Muscle of leg (tissue), 11 donors: Measurements from ENCODE around the gene ARHGAP4. TPM values are rescaled to one million over a fixed set of nuclear protein-coding genes. Genes with fewer than 3 reads are reported as not detected.

ENCODE experiments used
- DNase-seq: peaks from one replicate; pipeline ENCODE4 v3.0.0; 2013
- H3K27ac ChIP-seq: one replicate; pipeline ENCODE4 v1.5.1; 2013; ENCODE audit warnings: mild to moderate bottlenecking, low read length, control low read depth
- H3K27me3 ChIP-seq: one replicate; pipeline ENCODE4 v1.6.1; 2013; ENCODE audit warnings: low read length; ENCODE audit not compliant: control insufficient read depth, insufficient read depth
- H3K36me3 ChIP-seq: one replicate; pipeline ENCODE4 v1.6.1; 2013; ENCODE audit warnings: low read length; ENCODE audit not compliant: control insufficient read depth, insufficient read depth
- H3K4me1 ChIP-seq: one replicate; pipeline ENCODE4 v1.6.1; 2013; ENCODE audit warnings: low read length; ENCODE audit not compliant: control insufficient read depth, insufficient read depth
- H3K4me3 ChIP-seq: one replicate; pipeline ENCODE4 v1.5.1; 2013; ENCODE audit warnings: low read length, control low read depth
- H3K9me3 ChIP-seq: replicated peaks from 2 replicates; pipeline ENCODE4 v1.6.1; 2013; ENCODE audit warnings: low read depth, low read length; ENCODE audit not compliant: control insufficient read depth
- WGBS: methylation state at CpG from one replicate; pipeline ENCODE4 v1.1.5; 2013; ENCODE audit warnings: missing lambda C conversion rate; ENCODE audit not compliant: insufficient coverage; 5-methylcytosine and 5-hydroxymethylcytosine counted together
- polyA plus RNA-seq, 8 donors: library from polyadenylated mRNA; unstranded; fragments of 120-200 nt; gene quantifications; one replicate each; pipeline versions ENCODE4 v1.2.1 to v1.2.3, GENCODE V29; 2013; ENCODE audit warnings: inconsistent platforms in 1 of 8, low replicate concordance in 1 of 8; ENCODE audit not compliant: insufficient read length in 8 of 8, insufficient read depth in 1 of 8
- total RNA-seq: library from RNA; stranded (reverse); fragments of 120-200 nt; gene quantifications from one replicate; pipeline ENCODE4 v1.2.4, GENCODE V29; 2013

Gene ARHGAP4
- total and polyA plus RNA-seq, 9 donors = 15.1 to 30.8 (median 20.0) TPM

DNA sequence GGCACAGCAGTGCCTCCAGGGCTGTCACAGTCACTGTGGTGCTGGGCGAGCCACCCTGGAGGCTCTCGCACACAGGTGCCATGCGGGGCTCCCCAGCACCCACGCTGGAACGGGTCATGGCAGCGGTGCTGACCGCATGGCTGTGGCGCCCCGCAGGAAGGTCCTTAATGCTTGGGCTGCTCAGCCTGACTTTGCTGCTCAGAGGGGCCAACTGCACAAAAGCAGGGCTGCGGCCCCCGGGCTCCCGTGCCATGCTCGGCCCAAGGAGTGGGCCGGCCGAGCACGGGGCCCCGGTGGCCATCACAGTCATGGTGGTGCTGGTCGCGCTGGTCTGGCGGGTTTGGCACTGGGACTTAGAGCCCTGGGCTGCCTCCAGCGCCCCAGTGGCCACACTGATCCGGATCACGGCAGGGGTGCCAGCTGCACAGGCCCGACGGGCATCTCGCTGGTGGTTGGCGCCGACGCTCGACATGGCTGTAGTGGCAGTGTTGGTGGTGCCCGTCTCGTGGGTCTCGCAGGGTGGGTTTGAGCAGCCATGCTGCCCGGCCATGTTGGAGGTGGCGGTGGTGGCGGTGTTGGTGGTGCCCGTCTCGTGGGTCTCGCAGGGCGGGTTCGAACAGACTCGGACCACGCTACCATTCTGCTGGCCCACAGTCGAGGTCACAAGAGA, 28.6 kb upstream of the ARHGAP4 start:
- no peaks in the 10 kb centered on the region for H3K9me3 ChIP-seq
- DNase-seq = no peak
- peaks cover 99% of the 10 kb centered on the region for H3K36me3 ChIP-seq
- H3K27ac ChIP-seq = no peak overlapping the region
- H3K4me3 ChIP-seq = no peak overlapping the region
- no peaks in the 10 kb centered on the region for H3K27me3 ChIP-seq
- 96% methylated on average over 44 of the region's 44 CpGs for WGBS
- H3K4me1 ChIP-seq = peaks cover 12% of the 10 kb centered on the region

DNA sequence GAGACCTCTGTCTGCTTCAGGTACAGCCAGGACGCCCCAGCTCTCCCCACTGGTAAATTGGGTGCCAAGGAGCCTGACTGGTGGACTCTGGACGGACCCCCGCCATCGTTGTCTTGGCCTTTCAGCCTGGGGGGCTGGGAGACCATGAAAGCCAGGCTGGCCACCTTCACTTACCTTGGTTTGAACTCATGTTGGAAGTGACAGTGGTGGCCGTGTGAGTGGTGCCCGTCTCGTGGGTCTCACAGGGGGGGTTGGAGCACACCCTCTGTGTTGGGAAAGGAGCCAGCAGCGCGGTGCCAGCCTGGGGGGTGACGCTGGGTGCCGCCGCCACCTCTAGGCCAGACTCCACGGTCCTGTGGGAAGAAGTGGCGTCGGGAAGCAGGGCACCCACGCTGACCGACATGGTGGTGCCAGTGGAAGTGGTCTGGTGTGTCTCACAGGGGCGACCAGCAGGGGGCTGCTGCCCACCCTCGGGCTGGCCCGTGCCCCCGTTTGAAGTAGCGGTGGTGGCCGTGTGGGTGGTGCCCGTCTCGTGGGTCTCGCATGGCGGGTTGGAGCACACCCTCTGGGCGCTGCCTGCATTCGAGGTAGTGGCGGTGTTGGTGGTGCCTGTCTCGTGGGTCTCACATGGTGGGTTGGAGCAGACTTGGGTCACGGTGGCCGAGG, 28.0 kb upstream of the ARHGAP4 start:
- no peak overlapping the region for H3K4me3 ChIP-seq
- no peaks in the 10 kb centered on the region for H3K27me3 ChIP-seq
- no peak for DNase-seq
- no peak overlapping the region for H3K27ac ChIP-seq
- no peaks in the 10 kb centered on the region for H3K9me3 ChIP-seq
- WGBS = 85% methylated on average over 24 of the region's 33 CpGs
- peaks cover 17% of the 10 kb centered on the region for H3K4me1 ChIP-seq
- H3K36me3 ChIP-seq = peaks cover 98% of the 10 kb centered on the region

DNA sequence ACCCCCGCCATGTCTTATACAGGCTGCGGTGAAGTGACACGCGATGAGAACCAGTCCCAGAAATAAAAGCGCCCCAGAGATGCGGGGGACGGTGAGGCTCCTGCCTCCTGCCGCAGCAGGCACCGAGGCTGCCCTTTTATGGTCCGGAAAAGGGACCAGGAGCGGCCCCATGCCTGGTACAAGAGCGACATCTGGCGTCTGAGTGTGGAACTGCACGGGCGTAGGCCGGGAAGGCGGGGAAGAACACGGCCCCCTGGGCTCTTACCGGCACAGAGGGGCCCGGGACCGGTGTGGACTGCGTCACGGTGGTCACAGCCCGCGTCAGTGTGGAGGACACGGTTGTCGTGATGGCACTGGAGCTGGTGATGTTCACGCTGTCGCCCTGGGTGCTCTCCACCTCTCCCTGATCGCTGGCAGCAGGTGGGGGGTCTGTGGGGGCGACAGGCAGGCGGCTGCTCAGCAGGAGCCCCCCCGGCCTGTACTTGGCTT, 27.3 kb upstream of the ARHGAP4 start:
- 34% methylated on average over 27 of the region's 33 CpGs for WGBS
- peaks cover 2% of the 10 kb centered on the region for H3K27me3 ChIP-seq
- no peaks in the 10 kb centered on the region for H3K9me3 ChIP-seq
- peaks cover 94% of the 10 kb centered on the region for H3K36me3 ChIP-seq
- DNase-seq = peak; percentile 66
- no peak overlapping the region for H3K4me3 ChIP-seq
- peaks cover 17% of the 10 kb centered on the region for H3K4me1 ChIP-seq
- no peak overlapping the region for H3K27ac ChIP-seq

DNA sequence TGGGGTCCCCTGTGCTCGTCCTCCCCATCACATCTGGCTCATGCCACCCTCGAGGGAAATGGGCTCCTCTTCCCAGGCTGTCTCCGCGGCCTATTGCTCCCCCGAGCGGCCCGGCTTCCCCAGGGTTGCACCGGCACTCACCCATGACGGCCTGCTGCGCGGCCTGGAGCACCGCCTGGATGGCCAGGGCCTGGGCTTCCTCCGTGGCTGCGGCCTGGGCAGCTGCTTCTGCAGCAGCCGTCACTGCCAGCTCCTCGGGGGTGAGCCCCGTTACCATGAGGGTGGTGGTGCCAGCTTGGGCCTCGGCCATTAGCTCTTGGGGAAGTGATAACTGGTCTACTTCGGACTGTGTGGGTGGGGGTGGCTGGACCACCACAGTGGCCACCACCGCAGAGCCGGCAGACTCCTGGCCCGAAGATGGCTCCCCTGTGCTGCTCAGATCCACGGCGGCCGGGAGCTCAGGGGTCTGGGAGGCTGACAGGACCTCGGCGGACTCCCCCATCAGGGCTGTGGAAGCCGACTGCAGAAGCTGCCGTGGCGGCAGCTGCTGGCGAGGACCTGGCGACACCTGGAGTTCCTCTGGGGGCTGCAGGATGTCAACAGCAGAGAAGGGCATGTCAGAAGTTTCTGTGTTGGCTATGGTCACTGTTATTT, 26.4 kb upstream of the ARHGAP4 start:
- Histone ChIP-seq H3K36me3 (peaks cover 92% of the 10 kb centered on the region), H3K4me3 (no peak overlapping the region), H3K27ac (no peak overlapping the region), H3K4me1 (peaks cover 24% of the 10 kb centered on the region), H3K27me3 (peaks cover 2% of the 10 kb centered on the region), H3K9me3 (no peaks in the 10 kb centered on the region)
- no peak for DNase-seq
- 92% methylated on average over 32 of the region's 32 CpGs for WGBS

DNA sequence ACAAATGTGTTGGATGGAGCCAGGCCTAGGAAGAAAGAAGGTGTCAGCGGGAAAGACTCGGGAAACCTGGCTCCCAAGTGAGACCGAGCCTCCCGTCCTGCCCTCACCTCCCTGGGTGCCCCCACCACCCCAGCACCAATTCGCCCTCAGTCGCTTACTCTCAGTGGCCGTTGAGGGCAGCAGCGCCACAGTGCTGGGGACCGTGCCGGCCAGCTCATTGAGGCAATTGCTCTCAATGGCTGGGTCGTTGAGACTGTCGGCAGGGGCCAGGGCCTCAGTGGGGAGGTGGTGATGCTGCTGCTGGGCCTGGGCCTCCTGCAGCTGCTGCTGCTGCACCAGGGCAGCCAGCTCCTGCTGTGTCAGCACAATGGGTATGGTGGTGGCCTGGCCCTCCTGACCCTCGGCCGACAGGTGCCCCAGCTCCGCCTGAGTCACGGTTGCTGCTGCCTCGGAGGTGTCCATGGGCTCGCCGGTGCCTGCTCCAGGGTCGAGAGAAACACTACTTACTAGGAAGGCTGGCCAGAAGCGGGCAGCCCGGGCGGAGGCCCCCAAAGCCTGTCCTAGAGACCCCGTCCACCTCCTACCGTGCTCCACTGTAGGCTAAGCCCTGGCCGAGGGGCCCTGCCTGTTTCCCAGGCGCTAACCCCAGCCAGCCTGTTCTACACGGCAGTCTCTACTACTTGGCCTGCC, 25.8 kb upstream of the ARHGAP4 start:
- no peak for DNase-seq
- peaks cover 28% of the 10 kb centered on the region for H3K4me1 ChIP-seq
- no peak overlapping the region for H3K27ac ChIP-seq
- WGBS = 93% methylated on average over 21 of the region's 28 CpGs
- peaks cover 6% of the 10 kb centered on the region for H3K27me3 ChIP-seq
- H3K36me3 ChIP-seq = peaks cover 90% of the 10 kb centered on the region
- H3K9me3 ChIP-seq = no peaks in the 10 kb centered on the region
- no peak overlapping the region for H3K4me3 ChIP-seq

DNA sequence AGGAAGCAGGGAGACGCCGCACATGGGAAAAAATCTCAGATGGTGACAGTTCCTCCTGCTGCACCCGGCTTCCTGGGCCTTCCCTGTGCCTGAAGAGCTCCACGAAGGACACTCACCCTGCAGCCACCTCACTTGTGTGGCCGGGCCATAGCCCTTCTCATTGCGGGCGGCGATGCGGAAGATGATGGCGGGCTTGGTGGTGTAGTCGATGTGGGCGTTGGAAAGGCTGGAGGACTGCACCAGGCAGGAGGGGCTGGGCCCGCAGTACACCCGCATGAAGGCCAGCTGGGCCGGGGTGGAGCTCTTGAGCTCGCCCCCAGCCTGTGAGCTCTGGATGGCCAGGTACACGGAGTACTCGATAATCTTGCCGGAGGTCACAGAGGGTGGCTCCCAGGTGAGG, 24.1 kb upstream of the ARHGAP4 start:
- Histone ChIP-seq H3K4me1 (peaks cover 28% of the 10 kb centered on the region), H3K9me3 (no peaks in the 10 kb centered on the region), H3K27ac (no peak overlapping the region), H3K36me3 (peaks cover 74% of the 10 kb centered on the region), H3K27me3 (peaks cover 8% of the 10 kb centered on the region), H3K4me3 (no peak overlapping the region)
- 90% methylated on average over 18 of the region's 19 CpGs for WGBS
- no peak for DNase-seq

GRCh38 chrX:153948847-153949805, 23.1 kb upstream of the ARHGAP4 start:
- Histone ChIP-seq H3K36me3 (peaks cover 65% of the 10 kb centered on the region), H3K27ac (peak overlapping the region; percentile 6), H3K27me3 (peaks cover 11% of the 10 kb centered on the region), H3K4me3 (no peak overlapping the region), H3K4me1 (peaks cover 30% of the 10 kb centered on the region), H3K9me3 (no peaks in the 10 kb centered on the region)
- DNase-seq = no peak
- 58% methylated on average over 20 of the region's 30 CpGs for WGBS

- Histone ChIP-seq H3K4me3 (no peak overlapping the region), H3K4me1 (peaks cover 28% of the 10 kb centered on the region), H3K27ac (no peak overlapping the region), H3K9me3 (no peaks in the 10 kb centered on the region), H3K27me3 (peaks cover 17% of the 10 kb centered on the region), H3K36me3 (peaks cover 54% of the 10 kb centered on the region)
- DNase-seq = no peak
- WGBS = 47% methylated on average over 8 of the region's 10 CpGs
Measured at GRCh38 chrX:153948002-153948466, 22.0 kb upstream of the ARHGAP4 start.

DNA sequence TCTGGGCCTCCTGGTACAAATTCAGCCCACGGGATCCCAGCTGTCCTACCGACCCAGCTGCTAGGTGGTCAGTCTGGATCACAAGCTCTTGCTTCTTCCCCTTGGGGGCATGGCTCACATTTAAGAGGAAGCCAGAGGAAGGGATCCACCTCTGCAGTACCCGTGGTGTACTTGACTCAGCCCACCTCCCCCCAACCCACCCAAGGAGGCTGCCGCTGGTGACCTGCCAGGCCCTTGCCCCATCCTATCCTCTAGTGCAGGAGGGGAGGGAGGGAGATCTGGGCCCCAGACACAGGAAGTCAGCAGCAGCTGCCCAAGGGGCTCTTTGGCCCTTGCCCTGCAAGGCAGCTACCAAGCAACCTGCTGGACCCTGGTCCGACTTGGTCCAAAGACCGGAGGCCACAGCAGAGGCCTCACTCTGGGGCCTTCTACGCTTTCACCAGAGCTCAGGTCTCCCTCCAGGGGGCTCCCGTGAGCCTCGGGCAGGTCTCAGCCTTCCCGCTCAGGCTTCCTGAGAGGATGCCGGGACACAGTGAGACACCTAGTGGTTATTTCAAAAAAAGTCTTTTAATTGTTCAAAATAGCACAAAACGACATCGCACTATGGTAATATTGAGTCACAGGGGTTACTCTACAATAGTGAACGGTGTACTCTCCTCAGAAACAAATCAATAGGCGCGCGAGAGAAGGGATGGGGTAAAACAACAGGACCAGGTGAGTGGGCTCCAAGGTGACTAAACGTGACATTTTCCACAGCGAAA, 21.1 kb upstream of the ARHGAP4 start:
- DNase-seq = peak; percentile 69

More for the DNA sequence above, 21.1 kb upstream of the ARHGAP4 start:
- no peaks in the 10 kb centered on the region for H3K9me3 ChIP-seq
- WGBS = 45% methylated on average over 4 of the region's 19 CpGs
- H3K4me3 ChIP-seq = no peak overlapping the region
- peaks cover 24% of the 10 kb centered on the region for H3K27me3 ChIP-seq
- peak overlapping the region; percentile 29 for H3K27ac ChIP-seq
- peaks cover 46% of the 10 kb centered on the region for H3K36me3 ChIP-seq
- peaks cover 26% of the 10 kb centered on the region for H3K4me1 ChIP-seq
